NCI-H2227 (cell line): Measurements from ENCODE around the gene KCNQ1.

Experiments used
- DNase-seq: peaks from one replicate; lab custom pipeline; 2025; ENCODE audit not compliant: unreplicated experiment; lab: John Stamatoyannopoulos, UW

KCNQ1 gene

DNA sequence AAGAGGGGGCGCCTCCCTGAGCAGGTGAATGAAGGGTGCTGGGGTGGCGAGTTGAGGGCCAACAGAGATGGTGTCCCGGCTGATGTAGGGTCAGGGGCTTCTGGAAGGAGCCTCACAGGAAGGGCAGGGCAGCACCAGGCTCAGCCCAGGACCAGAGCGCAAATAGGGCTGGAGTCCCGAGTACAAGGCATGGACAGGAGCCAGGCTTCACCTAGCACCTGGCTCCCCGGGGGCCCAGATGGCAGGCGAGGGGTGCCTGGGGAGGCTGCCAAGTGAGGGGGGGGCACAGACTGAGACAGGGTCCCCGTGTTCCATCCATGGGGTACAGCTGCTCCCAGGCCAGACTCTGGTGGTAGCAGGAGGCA lies 105.8 kb downstream of the KCNQ1 start:
- DNase-seq = no peak

DNA sequence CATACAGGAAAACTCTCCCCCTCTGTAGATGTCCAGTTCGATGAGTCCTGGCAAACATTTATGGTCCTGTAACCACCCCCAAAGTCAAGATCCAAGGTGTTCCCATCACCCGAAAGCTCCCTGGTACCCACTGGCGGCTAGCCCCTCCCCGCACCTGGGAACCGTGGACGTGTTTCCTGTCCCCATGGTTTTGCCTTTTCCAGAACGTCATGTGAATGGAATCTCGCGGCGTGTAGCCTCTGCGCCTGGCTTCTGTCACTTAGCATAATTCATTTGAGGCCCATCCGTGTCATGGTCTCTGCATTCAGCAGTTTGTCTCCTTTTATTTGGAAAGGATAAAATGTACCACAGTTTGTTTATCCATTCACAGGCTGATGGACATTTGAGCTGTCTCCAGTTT lies 106.3 kb downstream of the KCNQ1 start:
- DNase-seq = no peak

DNA sequence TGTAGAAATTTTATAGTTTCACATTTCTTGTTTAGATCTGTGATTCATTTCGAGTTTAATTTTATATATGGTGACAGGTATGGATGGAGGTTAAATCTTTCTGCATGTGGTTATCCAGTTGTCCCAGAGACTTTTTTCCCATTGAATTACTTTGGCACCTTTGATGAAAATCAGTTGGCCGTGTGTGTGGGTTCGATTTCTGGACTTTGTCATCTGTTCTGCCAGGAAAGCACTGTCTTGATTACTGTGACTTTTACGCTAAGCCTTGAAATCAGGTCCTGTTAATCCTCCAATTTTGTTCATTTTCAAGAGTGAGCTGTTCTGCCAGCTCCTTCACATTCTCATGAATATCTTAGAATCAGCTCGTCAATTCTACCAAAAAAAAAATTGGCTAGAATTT lies 107.4 kb downstream of the KCNQ1 start:
- no peak for DNase-seq

DNA sequence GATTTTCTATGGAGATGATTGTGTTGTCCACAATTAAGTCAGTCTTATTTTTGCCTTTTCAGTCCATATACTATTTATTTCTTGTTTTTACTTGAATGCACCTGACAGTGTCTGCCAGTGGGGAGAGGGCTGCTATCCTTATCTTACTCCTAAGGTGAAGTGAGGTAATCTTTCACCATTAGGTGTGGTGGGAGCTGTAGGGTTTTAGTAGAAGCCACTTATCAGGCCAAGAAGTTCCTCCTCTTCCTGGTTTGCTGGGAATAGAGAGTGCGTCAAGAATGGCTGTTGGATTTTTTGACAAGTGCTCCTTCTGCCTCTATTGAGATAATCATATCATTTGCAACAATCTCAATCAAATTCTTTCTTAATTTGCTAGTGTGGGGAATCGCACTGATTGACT lies 108.4 kb downstream of the KCNQ1 start:
- DNase-seq = no peak

GRCh38 chr11:2553886-2554285 lies 109.1 kb downstream of the KCNQ1 start:
- DNase-seq = no peak

DNA sequence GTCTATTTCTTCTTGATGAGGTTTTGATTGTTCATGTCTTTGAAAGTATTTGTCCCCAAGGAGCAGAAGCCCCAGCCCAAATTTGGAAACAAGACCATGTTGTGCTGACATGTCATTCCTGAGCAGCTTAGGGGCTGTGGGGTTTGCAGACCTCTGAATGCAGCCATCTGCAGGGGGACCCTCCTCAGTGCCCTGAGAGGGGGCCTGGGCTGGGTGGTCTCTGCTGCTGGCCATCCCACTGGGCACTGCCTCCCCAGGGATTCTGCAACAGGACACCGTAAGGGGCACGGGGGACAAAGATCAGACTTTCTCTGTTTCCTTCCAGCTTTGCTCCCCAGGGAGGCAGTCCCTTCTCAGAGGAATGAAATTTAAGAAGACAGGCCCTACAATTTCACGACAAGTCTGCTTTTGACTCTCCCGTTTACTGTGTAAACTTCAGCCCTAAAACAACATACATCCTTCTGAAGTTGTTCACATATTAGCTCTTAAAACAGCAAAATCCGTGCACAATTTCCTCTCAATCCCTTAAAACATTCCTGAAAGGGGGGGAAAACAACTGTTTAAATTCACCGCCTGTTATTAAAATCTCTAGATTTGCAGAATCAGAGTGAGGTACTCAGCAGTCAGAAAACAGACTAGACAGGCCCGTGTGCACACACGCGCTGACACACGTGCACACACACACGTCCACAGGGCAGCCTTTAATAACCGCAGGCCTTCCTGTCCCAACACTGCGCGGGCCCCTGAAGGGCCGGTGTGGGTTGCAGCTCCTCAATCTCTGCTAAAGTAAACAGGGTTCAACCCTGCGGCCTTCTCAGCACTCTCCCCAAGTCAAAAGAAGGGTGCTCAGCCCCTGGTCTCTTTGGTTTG lies 109.8 kb downstream of the KCNQ1 start:
- no peak for DNase-seq

GRCh38 chr11:2555336-2555735 lies 110.5 kb downstream of the KCNQ1 start:
- no peak for DNase-seq

DNA sequence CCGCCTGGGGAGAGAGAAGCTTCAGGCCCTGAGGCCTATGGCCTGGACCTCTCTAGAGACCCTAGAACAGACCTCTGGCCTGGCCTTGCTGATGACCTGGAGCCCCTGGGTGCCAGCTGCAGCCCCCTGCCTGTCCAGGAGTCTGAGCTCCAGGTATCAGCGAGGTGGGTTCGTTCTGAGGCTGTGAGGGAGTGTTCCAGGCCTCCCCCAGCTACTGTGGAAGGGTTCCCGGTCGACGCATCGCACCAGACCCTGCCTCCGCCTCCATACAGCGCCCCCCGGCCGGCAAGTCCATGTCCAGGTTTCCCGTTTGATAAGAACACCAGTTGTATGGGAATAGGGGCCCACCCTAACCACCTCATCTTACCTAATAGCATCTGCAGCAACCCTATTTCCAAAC lies 111.1 kb downstream of the KCNQ1 start:
- DNase-seq = no peak

GRCh38 chr11:2557381-2557780 lies 112.6 kb downstream of the KCNQ1 start:
- DNase-seq = no peak

GRCh38 chr11:2558397-2558796 lies 113.6 kb downstream of the KCNQ1 start:
- DNase-seq = no peak

GRCh38 chr11:2558861-2559526 lies 114.2 kb downstream of the KCNQ1 start:
- no peak for DNase-seq

- DNase-seq = no peak
Measured at GRCh38 chr11:2559527-2560311, 114.9 kb downstream of the KCNQ1 start.

DNA sequence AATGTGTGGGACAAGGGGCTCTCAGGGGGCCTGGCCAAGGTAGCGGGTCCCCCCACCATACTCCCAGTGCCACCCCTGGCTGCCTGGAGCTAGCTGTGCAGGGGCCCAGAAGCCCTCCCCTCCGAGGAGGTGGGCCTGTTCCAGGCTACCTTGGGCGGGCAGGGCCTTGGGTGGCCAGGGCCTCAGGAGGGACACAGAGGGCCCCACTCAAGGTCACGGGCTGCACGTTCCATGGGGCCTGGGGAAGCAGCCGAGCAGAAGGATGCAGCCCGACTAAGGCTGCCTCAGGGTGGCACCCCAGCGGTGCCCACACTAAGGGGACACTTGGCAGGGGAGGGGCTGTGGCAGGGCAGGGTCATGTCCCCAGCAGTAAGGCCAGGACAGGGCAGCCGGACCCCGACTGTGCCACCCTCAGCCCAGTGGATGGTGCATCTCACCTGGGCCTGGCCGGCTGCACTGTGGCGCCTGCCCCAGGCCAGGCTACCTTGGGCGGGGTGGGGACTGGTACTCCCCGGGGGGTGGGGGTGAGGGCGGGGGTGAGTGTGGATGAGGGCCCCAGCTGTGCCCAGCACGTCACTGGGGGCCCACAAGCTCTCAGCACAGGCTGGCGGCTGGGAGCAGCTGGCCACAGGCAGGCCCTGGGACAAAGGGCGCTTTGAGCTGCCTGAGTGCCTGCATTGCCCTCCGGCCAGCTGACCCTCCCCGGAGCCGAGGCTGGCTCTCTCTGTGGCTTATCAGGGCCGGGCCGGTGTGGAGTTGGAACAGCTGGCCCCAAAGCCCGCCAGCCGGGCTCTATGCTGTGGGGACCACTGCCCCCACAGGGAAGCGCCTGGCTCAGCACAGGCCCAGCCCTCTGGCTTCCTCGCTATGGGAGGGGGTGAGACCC lies 117.1 kb downstream of the KCNQ1 start:
- no peak for DNase-seq

GRCh38 chr11:2562890-2563212 lies 118.0 kb downstream of the KCNQ1 start:
- no peak for DNase-seq

DNA sequence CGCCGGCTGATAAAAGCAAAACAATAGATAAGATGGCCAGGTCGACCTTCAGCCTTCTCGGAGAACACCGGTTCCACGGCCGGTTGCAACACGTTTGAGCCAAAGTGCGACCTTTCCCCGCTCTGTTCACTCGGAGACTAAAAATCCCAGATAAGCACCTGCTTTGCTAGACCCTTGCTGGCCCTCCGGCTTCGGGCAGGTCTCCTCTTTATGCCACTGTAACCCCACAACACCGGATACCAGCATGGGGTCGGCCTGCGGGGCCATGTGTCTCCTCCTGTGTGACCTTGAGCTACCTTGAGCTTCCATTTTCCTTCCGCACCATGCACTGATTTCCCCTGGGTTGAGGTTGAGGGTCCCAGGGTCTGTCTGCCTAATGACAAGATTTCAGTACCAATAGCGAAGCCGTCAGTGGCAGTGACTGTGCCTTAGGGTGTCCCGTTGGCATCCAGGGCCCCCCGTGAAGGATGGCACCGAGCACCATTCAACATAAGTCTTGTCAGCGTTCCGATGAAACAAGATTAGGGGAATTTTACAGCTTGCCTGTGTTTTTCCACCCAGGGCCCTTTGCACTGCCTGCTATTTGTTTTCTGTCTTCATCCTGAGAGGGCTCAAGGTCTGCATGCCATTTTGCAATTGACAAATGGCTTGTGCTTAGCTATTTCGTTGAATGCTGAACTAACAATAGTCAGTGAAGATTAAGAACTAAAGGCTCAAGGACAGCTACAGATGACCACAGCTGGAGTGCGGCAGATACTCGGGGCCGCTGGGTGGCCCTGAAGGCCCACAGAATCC lies 118.6 kb downstream of the KCNQ1 start:
- no peak for DNase-seq

GRCh38 chr11:2564008-2564530 lies 119.3 kb downstream of the KCNQ1 start:
- no peak for DNase-seq

DNA sequence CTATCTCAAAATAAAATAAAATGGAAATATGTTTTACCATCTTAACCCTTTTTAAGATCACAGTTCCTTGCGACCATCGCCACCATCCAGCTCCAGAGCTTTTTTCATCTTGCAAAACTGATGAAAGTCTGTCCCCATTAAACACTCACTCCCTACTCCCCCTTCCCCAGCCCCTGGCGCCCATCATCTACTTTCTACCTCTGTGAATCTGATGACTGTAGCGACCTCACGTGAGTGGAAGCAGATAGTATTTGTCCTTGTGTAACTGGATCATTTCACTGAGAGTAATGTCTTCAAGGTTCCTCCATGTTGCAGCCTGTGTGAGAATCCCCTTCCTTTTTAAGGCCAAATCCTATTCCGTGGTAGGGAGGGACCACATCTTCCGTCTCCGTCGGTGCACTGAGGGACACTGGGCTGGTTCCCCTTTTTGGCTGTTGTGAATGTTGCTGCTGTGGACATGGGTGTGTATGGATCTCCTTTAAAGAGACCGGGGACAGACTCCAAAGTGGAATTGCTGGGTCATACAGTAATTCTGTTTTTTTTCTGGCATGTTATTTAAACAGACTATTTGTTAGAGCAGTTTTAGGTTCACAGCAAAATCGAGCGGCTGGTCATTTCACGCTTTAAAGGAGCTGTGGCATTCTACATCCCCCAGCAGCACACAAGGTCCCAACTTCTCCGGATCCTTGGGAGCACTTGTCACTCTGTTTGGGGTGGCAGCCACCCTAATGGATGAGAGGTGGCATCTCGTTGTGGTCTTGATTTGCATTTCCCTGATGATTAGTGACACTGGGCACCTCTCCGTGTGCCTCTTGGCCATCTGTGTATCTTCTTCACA lies 120.0 kb downstream of the KCNQ1 start:
- DNase-seq = no peak

- no peak for DNase-seq
Measured at GRCh38 chr11:2565447-2566222, 120.8 kb downstream of the KCNQ1 start.
